GM18909 (cell line): Measurements from ENCODE around the gene AVPR2.

Experiments
- ATAC-seq: cut with Tn5 transposase; IDR thresholded peaks from one replicate; pipeline ENCODE4 v1.9.1; 2021; ENCODE audit warnings: mild to moderate bottlenecking; ENCODE audit not compliant: unreplicated experiment, poor library complexity

AVPR2 gene

DNA sequence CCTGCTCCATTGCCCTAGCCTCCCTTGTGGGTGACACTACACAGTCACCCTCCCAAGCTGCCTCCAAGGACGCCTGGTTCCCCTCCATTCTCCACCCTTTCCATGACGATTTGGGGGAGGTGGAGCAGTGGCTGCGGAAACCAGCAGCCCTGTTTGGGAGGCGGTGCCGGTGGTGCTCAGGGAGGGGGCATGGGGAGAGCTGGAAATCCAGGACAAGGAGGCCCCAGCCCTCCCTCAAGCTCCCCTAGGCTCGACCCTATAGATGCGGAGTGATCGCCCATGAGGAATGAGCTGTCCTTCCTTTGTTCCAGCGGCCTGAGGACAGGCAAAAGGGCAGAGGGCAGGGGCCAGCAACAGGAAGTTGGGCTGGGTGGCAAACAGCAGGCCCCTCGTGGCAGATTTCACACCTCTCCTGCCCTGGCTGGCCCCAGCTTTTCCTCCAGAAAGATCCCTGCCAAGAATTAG is 43.6 kb downstream of the AVPR2 start:
- ATAC-seq = no peak

DNA sequence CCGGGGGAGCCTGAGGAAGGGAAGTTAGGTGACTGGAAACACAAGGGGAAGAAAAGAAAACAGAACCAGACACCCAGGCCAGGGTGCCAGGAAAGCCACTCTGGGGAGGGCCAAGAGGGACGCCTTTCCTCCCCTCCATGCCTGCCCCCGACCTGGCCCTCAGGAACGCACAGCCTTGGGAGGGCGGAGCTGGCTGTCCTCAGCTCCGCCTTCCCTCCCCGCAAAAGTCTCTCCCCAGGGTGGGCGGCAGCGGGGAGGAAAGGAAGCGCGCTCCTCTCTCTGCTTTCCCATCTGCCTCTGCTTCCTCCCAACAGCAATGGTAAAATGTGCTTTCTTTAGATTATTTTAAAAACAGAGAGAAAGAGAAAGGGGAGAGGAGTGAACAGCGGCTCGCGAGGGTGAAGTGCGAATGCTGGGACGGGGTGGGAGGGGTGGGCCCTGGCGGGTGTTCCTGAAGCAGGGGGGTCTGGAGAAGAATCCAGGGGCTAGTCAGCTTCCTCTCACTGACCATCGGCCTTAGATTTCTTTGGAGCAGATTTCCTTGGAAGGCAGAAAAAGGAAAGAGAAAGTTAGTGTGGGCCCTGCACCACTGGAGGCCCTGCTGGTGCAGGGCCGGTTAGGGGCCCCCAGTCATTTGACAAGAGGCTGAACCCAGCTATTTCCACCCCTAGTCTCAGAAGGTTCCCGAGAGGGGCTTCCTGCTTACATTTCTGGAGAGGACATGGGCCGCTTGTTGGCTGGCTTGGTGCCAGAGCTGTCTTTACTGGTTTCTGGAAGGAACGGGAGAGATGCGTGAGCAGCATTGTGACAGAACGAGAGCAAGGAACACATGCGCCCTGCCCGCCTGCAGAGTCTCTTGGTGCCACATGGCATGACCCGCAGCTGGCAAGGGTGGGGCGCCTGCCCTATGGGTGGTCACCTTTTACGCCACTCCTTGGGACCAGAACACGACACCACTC is 44.7 kb downstream of the AVPR2 start:
- no peak for ATAC-seq

DNA sequence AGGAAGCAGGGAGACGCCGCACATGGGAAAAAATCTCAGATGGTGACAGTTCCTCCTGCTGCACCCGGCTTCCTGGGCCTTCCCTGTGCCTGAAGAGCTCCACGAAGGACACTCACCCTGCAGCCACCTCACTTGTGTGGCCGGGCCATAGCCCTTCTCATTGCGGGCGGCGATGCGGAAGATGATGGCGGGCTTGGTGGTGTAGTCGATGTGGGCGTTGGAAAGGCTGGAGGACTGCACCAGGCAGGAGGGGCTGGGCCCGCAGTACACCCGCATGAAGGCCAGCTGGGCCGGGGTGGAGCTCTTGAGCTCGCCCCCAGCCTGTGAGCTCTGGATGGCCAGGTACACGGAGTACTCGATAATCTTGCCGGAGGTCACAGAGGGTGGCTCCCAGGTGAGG is 45.7 kb downstream of the AVPR2 start:
- ATAC-seq = no peak

GRCh38 chrX:153951683-153952372 is 47.4 kb downstream of the AVPR2 start:
- no peak for ATAC-seq

- ATAC-seq = no peak
Observed at GRCh38 chrX:153952373-153953026, 48.0 kb downstream of the AVPR2 start.

DNA sequence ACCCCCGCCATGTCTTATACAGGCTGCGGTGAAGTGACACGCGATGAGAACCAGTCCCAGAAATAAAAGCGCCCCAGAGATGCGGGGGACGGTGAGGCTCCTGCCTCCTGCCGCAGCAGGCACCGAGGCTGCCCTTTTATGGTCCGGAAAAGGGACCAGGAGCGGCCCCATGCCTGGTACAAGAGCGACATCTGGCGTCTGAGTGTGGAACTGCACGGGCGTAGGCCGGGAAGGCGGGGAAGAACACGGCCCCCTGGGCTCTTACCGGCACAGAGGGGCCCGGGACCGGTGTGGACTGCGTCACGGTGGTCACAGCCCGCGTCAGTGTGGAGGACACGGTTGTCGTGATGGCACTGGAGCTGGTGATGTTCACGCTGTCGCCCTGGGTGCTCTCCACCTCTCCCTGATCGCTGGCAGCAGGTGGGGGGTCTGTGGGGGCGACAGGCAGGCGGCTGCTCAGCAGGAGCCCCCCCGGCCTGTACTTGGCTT is 48.9 kb downstream of the AVPR2 start:
- peak; percentile 62 for ATAC-seq

GRCh38 chrX:153953892-153954557 is 49.6 kb downstream of the AVPR2 start:
- ATAC-seq = no peak

DNA sequence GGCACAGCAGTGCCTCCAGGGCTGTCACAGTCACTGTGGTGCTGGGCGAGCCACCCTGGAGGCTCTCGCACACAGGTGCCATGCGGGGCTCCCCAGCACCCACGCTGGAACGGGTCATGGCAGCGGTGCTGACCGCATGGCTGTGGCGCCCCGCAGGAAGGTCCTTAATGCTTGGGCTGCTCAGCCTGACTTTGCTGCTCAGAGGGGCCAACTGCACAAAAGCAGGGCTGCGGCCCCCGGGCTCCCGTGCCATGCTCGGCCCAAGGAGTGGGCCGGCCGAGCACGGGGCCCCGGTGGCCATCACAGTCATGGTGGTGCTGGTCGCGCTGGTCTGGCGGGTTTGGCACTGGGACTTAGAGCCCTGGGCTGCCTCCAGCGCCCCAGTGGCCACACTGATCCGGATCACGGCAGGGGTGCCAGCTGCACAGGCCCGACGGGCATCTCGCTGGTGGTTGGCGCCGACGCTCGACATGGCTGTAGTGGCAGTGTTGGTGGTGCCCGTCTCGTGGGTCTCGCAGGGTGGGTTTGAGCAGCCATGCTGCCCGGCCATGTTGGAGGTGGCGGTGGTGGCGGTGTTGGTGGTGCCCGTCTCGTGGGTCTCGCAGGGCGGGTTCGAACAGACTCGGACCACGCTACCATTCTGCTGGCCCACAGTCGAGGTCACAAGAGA is 50.2 kb downstream of the AVPR2 start:
- ATAC-seq = no peak

DNA sequence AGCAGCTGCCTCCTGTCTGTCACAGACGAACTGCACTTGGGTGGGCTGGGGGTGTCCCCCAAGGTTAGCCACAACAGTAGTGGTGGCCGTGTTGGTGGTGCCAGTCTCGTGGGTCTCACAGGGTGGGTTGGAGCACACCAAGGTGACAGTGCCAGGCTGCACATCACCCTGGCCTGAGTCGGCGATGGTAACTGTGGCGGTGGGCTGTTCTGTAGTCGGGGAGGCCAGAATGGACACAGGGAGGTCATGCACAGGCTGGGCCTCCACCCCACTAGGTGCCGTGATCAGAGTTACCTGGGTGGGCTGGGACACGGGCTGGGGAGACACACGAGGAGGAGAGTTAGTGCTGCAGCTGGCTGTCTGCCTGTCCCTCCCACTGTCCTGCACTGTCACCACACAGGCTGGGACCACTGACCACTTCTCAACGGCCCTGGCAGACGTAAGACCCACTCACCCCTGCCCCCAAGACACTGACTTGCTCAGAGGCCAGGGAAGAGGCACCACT is 50.8 kb downstream of the AVPR2 start:
- no peak for ATAC-seq

- no peak for ATAC-seq
Observed at GRCh38 chrX:153956044-153956907, 51.8 kb downstream of the AVPR2 start.
